VCaP (cell line): ENCODE data around the gene TFCP2L1.

Experiments
- H3K27ac ChIP-seq: fragments of 450-650 bp; 2 replicates; pipeline ENCODE4 v1.5.1; 2017
- CTCF ChIP-seq: fragments of 450-650 bp; conservative IDR thresholded peaks from 2 replicates; pipeline ENCODE4 v1.5.1; 2017; ENCODE audit warnings: mild to moderate bottlenecking, moderate library complexity

TFCP2L1 gene

GRCh38 chr2:121256720-121257479 is 28.1 kb downstream of the TFCP2L1 start:
- no peak overlapping the region for H3K27ac ChIP-seq
- TF ChIP-seq CTCF: no peak

- no peak overlapping the region for H3K27ac ChIP-seq
- TF ChIP-seq CTCF: no peak
Measured at GRCh38 chr2:121255358-121255757, 29.6 kb downstream of the TFCP2L1 start.

GRCh38 chr2:121254748-121255147 is 30.3 kb downstream of the TFCP2L1 start:
- no peak for TF ChIP-seq CTCF
- H3K27ac ChIP-seq: no peak overlapping the region

- no peak overlapping the region for H3K27ac ChIP-seq
- no peak for TF ChIP-seq CTCF
Measured at GRCh38 chr2:121253674-121254240, 31.2 kb downstream of the TFCP2L1 start.

GRCh38 chr2:121253021-121253673 is 31.9 kb downstream of the TFCP2L1 start:
- no peak overlapping the region for H3K27ac ChIP-seq
- no peak for TF ChIP-seq CTCF

- no peak for TF ChIP-seq CTCF
- no peak overlapping the region for H3K27ac ChIP-seq
Measured at GRCh38 chr2:121251497-121251896, 33.5 kb downstream of the TFCP2L1 start.

GRCh38 chr2:121248766-121249343 is 36.1 kb downstream of the TFCP2L1 start:
- no peak overlapping the region for H3K27ac ChIP-seq
- no peak for TF ChIP-seq CTCF
